ENCODE data around the gene FAM89B.

The FAM89B gene

DNA sequence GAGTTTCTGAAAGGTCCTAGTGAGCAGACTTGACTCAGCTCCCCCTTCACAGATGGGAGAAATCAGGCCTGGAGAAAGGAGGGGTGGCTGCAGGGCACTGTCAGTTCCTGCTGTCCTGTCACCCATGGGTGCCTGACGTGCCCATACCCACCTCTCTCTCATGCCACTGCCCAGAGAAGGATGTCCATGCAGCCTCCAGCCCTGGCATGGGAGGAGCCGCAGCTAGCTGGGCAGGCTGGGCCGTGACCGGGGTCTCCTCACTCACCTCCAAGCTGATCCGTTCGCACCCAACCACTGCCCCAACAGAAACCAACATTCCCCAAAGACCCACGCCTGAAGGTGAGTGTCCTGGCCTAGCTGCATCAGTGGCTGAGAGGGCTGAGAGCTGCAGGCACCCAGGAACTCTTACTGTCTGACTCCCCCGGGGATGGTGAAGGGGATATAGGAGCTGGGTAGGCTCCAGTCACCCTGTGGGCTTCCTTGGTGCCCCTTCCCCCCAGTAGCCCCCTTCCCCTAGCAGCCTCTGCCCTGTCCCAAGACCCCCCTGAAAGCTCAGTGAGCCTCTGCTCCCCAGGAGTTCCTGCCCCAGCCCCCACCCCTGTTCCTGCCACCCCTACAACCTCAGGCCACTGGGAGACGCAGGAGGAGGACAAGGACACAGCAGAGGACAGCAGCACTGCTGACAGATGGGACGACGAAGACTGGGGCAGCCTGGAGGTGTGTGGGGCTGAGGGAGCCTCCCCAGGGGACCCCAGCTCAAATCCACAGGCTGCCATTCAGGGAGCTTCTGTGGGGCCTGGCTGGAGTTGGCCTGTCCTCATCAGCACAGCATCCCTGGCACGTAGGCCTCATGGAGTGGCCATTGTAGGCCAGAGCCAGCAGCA is 35.7 kb upstream of the FAM89B start:
- H3K36me3 Mint-ChIP-seq (ENCODE audit: low read depth): peaks cover 13% of the 10 kb centered on the region

DNA sequence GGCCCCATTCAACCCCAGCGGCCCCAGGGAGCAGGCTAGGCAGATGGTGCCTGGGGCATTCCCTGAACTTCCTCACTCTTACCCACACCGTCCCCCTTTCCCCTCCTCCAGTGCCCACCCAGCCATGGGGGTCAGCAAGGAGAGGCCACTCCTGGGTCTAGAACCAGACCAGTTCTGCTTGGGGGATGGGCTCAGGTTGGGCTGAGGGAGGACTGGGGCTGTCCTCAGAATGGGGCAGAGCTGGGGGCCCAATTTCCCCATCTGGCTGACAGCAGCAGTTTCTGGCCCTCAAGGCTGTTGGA is 35.1 kb upstream of the FAM89B start:
- Mint-ChIP-seq H3K4me3 (no peak overlapping the region), H3K4me1 (peaks cover 16% of the 10 kb centered on the region), H3K9me3 (no peaks in the 10 kb centered on the region), H3K36me3 (ENCODE audit: low read depth) (peaks cover 10% of the 10 kb centered on the region), H3K27me3 (no peaks in the 10 kb centered on the region), H3K27ac (no peak overlapping the region)
- ATAC-seq: no peak
- no peak for DNase-seq

More for the DNA sequence above, 35.7 kb upstream of the FAM89B start:
- ATAC-seq: no peak
- Mint-ChIP-seq H3K27me3 (no peaks in the 10 kb centered on the region), H3K27ac (no peak overlapping the region), H3K9me3 (no peaks in the 10 kb centered on the region), H3K4me3 (no peak overlapping the region), H3K4me1 (peaks cover 12% of the 10 kb centered on the region)
- DNase-seq: no peak

DNA sequence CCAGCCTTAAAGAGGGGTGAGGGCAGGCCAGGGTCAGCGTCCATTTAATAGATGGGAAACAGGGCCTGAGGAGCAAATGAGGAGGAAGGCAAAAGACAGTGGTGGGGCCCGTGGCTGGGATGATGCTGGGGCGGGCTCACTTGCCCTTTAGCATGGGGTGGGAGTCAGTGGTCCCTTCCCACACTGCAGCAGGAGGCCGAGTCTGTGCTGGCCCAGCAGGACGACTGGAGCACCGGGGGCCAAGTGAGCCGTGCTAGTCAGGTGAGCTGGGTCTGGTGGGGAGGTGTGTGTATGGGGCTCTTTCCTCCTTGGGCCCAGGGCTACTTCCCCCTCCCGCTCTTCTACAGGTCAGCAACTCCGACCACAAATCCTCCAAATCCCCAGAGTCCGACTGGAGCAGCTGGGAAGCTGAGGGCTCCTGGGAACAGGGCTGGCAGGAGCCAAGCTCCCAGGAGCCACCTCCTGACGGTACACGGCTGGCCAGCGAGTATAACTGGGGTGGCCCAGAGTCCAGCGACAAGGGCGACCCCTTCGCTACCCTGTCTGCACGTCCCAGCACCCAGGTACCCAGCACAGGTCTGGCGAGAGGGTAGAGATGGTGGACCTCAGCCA is 34.6 kb upstream of the FAM89B start:
- Mint-ChIP-seq H3K36me3 (ENCODE audit: low read depth) (peaks cover 11% of the 10 kb centered on the region), H3K27me3 (no peaks in the 10 kb centered on the region), H3K4me1 (peaks cover 16% of the 10 kb centered on the region), H3K9me3 (no peaks in the 10 kb centered on the region), H3K4me3 (no peak overlapping the region), H3K27ac (no peak overlapping the region)
- DNase-seq: no peak
- no peak for ATAC-seq

DNA sequence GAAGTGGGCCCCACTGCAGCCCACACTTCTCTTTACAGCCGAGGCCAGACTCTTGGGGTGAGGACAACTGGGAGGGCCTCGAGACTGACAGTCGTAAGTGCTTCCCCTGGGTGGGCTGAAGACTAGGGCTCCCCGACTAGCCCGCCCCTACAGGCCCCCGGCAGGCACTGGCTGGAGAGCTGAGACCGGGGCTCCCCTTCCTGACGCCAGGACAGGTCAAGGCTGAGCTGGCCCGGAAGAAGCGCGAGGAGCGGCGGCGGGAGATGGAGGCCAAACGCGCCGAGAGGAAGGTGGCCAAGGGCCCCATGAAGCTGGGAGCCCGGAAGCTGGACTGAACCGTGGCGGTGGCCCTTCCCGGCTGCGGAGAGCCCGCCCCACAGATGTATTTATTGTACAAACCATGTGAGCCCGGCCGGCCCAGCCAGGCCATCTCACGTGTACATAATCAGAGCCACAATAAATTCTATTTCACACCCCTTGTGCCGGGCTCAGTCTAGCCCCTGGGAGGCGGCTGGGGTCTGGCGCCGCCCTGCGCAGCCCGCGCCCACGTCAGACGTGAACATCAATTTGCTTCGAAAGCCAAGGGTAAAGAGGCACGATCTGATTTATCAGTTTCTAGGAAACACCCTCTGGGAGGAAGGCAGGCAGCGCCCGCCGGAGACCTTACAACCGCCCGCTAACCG is 34.0 kb upstream of the FAM89B start:
- Mint-ChIP-seq H3K27me3 (no peaks in the 10 kb centered on the region), H3K9me3 (no peaks in the 10 kb centered on the region), H3K4me3 (no peak overlapping the region), H3K27ac (no peak overlapping the region), H3K36me3 (ENCODE audit: low read depth) (peaks cover 10% of the 10 kb centered on the region), H3K4me1 (peaks cover 16% of the 10 kb centered on the region)
- ATAC-seq (no peak), DNase-seq (no peak)

DNA sequence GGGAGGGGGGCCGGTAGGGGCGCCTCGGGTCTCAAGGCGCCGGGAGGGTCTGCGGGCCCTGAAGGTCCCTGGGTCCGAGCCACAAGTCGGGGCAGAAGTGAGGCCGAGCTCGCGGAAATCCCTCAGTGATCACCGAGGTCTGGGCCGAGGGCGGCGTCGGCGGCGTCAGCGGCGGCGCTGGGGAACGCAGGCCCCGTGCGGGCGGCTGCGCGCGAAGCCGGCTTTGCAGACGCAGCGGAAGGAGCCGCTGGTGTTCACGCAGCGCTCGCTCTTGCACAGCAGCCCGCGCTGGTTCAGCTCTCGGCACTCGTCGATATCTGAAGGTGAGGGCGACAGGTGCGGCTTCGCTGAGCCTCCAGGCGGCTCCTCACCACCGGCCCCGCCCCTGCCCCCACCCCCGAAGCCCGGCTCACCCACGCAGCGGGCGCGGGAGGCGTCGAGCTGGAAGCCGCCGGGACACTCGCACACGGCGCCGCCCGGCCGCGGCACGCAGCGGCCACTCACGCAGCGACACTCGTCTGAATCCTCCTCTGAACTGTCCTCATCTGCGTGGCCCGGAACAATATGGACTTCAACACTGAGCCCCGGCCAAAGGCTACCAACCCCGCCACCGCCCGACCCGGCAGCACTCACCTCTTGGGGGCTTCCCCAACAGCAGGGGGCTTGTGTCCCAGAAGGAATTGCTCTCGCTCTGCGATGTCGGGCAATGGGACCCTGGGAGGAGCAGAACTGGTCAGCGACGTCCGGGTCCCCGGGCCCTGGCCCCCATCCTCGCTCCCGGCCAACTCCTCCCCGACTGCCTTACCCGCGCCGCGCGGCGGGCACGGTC is 33.2 kb upstream of the FAM89B start:
- Mint-ChIP-seq H3K9me3 (no peaks in the 10 kb centered on the region), H3K36me3 (ENCODE audit: low read depth) (peaks cover 10% of the 10 kb centered on the region), H3K4me3 (no peak overlapping the region), H3K4me1 (peaks cover 16% of the 10 kb centered on the region), H3K27ac (no peak overlapping the region), H3K27me3 (no peaks in the 10 kb centered on the region)
- DNase-seq: no peak
- no peak for ATAC-seq

DNA sequence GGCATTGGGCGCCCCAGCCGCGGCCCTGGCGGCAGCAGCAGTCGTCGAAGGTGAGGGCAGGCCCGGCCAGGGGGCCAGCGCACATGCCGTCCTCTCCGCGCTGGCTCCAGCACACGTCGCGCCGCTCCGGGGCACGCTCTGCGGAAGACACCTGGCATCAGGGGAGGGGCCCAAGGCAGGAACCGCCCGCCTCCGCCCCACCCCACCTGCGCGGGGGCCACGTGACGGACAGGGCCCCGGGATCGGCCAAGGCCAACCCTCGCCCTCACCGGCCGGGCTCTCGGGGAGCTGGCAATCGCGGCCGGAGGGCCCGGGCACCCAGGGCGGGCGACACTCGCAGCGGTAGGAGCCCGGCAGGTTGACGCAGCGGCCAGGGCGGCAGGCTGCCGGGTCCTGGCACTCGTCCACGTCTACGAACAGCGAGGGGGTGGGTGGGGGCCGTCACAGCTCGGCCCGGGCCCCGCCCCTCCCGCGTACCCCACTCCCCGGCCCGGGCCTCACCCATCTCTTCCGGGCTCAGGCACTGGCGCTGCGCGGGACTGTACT is 32.5 kb upstream of the FAM89B start:
- H3K27me3 Mint-ChIP-seq: no peaks in the 10 kb centered on the region
- DNase-seq (no peak), ATAC-seq (peak; percentile 74)
- H3K4me1 Mint-ChIP-seq: peaks cover 18% of the 10 kb centered on the region
- peak overlapping the region; percentile 78 for H3K4me3 Mint-ChIP-seq
- H3K27ac Mint-ChIP-seq: peak overlapping the region; percentile 74
- no peaks in the 10 kb centered on the region for H3K9me3 Mint-ChIP-seq
- H3K36me3 Mint-ChIP-seq (ENCODE audit: low read depth): peaks cover 5% of the 10 kb centered on the region

DNA sequence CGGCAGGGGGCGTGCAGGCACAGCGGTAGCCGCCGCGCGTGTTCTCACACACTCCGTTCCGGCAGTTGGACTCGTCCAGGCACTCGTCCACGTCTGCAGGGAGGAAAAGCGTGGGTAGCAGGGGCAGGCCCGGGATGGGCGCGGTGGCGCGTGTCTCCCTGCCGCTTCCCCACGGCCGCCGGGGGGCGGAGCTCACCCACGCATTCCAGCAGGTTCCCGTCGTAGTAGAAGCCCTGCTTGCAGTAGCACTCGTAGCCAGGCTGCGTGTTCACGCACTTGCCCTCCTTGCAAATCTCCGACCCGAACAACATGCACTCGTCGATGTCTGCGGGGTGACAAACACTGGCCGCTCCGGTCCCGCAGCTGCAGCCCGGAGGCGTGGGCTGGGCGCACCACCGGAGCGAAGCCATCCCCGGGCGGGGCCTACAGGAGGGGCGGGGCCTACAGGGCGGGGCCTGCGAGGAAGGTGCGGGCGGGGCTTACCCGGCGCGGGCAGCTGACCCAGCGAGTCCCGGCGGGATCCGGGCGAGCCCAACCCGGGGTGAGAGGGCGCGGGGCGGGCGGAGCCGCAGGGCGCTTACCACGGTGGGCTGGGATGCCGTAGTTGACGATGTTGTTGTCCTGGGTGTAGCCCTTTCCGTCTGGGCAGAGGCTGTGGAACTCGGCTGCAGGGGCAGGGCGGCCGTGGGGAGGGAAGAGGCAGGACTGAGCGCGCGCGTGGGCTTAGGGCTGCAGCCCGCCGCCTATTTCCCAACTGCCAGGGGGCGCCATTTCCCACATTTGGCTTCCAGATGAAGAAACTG is 31.8 kb upstream of the FAM89B start:
- peak overlapping the region; percentile 74 for H3K27ac Mint-ChIP-seq
- H3K9me3 Mint-ChIP-seq: no peaks in the 10 kb centered on the region
- H3K36me3 Mint-ChIP-seq (ENCODE audit: low read depth): peaks cover 5% of the 10 kb centered on the region
- H3K27me3 Mint-ChIP-seq: no peaks in the 10 kb centered on the region
- H3K4me1 Mint-ChIP-seq: peaks cover 24% of the 10 kb centered on the region
- DNase-seq: peak; percentile 96
- peak; percentile 87 for ATAC-seq
- H3K4me3 Mint-ChIP-seq: peak overlapping the region; percentile 78

DNA sequence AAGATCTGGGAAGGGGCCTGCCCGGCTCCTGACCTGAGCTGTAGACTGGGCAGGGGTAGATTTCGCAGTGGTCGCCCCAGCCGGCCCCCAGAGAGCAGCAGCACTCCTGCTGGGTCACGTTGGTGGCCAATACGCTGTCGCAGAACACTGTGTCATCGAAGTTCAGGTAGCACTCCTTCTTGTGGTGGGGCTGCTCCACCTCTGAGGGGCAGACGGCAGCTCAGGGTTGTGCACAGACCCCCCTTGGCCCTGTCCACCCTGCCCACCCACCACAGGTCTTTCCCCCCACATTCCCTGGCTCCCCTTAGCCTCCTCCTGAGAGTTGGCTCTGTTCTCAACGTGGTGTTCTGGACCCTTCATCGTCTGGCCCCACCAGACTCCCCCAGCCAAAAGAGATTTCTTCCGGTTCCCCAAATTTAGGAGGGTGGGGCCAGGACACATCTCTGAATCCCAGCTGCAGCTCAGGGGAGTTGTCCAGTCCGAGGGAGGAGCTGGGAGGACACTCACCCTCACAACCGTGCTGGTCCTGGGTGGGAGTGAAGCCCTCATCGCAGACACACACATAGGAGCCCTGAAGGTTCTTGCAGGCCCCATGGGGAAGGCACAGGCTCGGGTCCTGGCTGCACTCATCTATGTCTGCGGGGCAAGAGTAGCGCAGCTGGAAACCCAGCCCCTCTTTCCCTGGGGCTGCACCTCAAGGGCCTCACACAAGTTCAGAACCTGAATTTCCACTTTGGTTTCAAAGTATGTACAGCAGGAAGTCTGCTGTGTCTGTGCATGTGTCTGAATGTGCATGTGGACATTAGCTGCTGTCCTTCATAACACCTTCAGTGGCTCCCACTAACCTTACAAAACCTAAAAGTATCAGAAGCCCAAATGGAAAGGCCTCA is 31.0 kb upstream of the FAM89B start:
- DNase-seq: no peak
- H3K4me3 Mint-ChIP-seq: peak overlapping the region; percentile 78

DNA sequence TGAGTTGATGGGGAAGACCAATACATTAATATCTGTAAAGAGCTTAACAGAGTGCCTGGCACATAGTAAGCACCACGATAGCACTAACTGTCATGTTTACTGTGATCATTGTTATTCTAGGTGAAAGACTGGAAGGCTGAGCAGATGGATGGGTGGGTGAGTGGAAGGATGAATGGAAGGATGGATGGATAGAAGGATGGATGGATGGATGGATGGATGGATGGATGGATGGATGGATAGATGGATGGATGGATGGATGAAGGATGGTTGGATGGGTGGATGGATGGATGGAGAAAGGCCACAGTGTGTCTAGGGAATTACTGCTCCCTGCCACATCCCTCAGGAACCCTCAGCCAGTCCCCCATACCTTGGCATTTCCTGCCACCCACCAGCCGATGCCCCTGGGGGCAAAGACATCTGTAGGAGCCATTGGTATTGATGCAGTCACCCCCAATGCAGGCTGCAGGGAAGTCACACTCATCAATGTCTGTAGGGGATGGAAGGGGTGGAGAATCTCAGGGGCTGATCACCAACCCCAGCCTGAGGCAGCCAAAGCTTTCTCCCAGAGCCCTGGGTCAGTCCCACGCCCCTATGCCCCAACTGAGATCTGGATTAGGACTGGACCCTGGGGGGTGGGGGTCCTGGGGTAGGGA is 29.5 kb upstream of the FAM89B start:
- Mint-ChIP-seq H3K9me3 (no peaks in the 10 kb centered on the region), H3K27ac (no peak overlapping the region), H3K27me3 (no peaks in the 10 kb centered on the region), H3K36me3 (ENCODE audit: low read depth) (peaks cover 2% of the 10 kb centered on the region), H3K4me1 (peaks cover 38% of the 10 kb centered on the region), H3K4me3 (no peak overlapping the region)
- DNase-seq (no peak), ATAC-seq (no peak)

More for the DNA sequence above, 31.0 kb upstream of the FAM89B start:
- no peak for ATAC-seq
- H3K36me3 Mint-ChIP-seq (ENCODE audit: low read depth): peaks cover 4% of the 10 kb centered on the region
- H3K27ac Mint-ChIP-seq: peak overlapping the region; percentile 74
- no peaks in the 10 kb centered on the region for H3K27me3 Mint-ChIP-seq
- H3K9me3 Mint-ChIP-seq: no peaks in the 10 kb centered on the region
- H3K4me1 Mint-ChIP-seq: peaks cover 30% of the 10 kb centered on the region

DNA sequence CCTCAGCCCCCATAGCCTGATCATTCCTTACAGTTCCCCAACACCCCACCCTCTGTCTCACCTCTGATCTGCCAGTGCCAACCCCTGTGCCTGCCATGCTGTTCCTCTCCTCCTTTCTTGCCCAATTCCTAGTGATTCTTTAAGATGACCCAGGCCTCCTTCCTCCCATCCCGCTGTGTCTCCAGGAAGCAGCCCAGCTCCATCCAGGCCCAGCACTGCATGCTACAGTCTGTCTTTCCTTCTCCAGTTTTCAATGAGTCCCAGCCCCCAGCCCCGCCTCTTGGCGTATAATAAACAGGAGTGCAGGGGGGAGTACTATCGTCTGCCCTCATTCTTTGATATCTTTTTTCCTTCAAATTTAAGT is 26.5 kb upstream of the FAM89B start:
- Mint-ChIP-seq H3K9me3 (no peaks in the 10 kb centered on the region), H3K4me1 (peaks cover 48% of the 10 kb centered on the region), H3K4me3 (peak overlapping the region; percentile 61), H3K36me3 (ENCODE audit: low read depth) (peaks cover 6% of the 10 kb centered on the region), H3K27me3 (no peaks in the 10 kb centered on the region), H3K27ac (peak overlapping the region; percentile 46)
- ATAC-seq (no peak), DNase-seq (no peak)

DNA sequence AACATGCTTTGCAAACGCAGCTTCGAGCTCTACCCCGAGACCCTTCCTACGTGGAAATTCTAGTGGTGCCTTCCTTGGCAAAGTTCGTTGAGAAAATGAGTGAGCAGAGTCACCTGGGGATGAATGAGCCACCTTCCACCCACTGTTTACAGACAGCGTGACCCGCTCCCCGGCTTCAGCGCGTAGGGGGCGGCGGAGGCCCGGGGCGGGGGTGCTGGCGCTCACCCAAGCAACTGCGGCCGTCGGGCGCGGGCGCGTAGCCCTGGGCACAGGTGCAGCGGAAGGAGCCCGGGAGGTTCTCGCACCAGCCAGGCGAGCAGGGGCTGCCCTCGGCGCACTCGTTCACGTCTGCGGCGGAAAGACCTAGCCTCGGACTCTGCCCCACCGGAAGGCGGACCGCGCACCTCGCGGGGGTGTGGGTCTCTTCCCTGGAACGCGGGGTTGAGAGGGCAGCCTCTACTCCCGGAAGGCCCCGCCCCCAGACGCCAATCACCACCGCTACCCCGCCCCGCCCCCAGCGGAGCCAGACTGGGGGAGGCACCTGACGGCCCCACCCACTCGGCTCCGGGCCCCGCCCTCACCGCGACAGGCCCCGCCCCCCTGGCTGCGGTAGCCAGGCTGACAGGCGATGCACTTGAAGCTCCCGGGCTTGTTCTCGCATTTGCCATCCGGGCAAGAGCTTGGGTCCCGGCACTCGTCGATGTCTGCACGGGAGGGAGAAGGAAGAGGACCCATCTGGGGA is 25.9 kb upstream of the FAM89B start:
- peaks cover 6% of the 10 kb centered on the region for H3K36me3 Mint-ChIP-seq (ENCODE audit: low read depth)
- peak overlapping the region; percentile 60 for H3K27ac Mint-ChIP-seq
- H3K9me3 Mint-ChIP-seq: no peaks in the 10 kb centered on the region
- H3K4me1 Mint-ChIP-seq: peaks cover 45% of the 10 kb centered on the region
- H3K4me3 Mint-ChIP-seq: peak overlapping the region; percentile 61
- ATAC-seq (peak; percentile 79), DNase-seq (peak; percentile 99)
- H3K27me3 Mint-ChIP-seq: no peaks in the 10 kb centered on the region

All from activated naive CD8-positive, alpha-beta T cell treated with anti-CD3 and anti-CD28 coated beads, Interleukin-2, amount 50 U/mL, for 24 hours (primary cell).